GM06990 (cell line): ENCODE data around the gene VAV2.

Experiments used
- DNase-seq: peaks from one replicate; pipeline ENCODE4 v3.0.0-alpha.2; 2011; ENCODE audit not compliant: insufficient read length; ENCODE audit errors: extremely low read depth
- H3K27me3 ChIP-seq: replicated peaks from 2 replicates; pipeline ENCODE4 v1.6.0; 2011; ENCODE audit warnings: low read length; ENCODE audit not compliant: control insufficient read depth, insufficient read depth
- H3K36me3 ChIP-seq: 2 replicates; pipeline ENCODE4 v1.5.1; 2011; ENCODE audit warnings: low read length; ENCODE audit not compliant: control insufficient read depth, insufficient read depth
- H3K4me3 ChIP-seq: replicated peaks from 2 replicates; pipeline ENCODE4 v1.5.1; 2011; ENCODE audit warnings: low read depth, mild to moderate bottlenecking, control low read depth, low read length
- TF ChIP-seq, protein P1 (sequence below): IDR thresholded peaks from 2 replicates; pipeline ENCODE4 v1.5.1; 2011; ENCODE audit warnings: low read length, control low read depth, mild to moderate bottlenecking, inconsistent platforms; ENCODE audit not compliant: insufficient read depth, poor library complexity, severe bottlenecking

VAV2 gene

DNA sequence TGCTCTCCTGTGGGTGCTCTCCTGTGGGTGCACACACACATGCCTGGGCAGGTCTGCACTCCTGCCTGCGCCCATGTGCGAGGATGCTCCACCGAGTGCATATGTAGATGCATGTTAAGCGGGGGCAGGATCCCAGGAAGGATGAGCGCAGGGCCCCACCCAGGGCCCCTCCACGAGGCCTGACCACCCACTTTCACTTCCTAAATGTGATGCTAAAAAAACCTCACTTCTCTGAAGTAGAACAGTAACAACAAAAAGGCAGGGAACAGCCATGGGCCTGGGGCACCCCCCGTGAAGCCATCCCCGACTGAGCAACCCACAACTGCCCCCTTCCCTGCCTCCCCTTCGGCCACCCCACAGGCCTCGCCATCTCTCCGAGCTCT is 205.8 kb downstream of the VAV2 start:
- Histone ChIP-seq H3K27me3 (no peaks in the 10 kb centered on the region), H3K4me3 (no peak overlapping the region)
- peak; percentile 80 for DNase-seq

DNA sequence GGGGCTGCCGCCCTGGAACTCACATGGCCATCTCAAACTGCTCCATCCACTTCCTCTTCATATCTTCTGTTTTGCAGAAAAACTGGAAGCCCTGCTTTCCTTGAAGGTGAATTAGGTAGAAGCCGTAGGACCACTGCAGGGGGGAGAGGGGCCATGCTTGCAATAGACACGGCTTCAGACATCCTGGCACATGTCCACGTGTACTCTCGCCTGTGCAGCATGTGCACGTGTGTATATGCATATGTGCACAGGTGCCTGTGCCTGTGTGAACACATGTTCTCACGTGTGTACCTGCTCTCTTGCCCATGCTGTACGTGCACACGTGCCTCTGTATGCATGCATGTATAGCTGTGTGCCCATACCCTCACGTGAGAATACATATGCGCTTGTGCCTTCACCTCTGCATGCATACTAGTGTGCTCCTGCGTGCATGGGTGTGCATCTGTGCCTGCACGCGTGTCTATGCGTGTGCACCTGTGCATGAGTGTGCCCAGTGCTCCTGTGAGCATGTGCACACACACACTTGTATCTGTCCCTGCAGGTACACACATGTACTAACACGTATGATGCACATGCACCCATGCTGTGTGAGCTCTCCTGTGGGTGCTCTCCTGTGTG is 206.3 kb downstream of the VAV2 start:
- Histone ChIP-seq H3K4me3 (no peak overlapping the region), H3K27me3 (no peaks in the 10 kb centered on the region), H3K36me3 (peaks cover 40% of the 10 kb centered on the region)
- TF ChIP-seq, protein P1, sequence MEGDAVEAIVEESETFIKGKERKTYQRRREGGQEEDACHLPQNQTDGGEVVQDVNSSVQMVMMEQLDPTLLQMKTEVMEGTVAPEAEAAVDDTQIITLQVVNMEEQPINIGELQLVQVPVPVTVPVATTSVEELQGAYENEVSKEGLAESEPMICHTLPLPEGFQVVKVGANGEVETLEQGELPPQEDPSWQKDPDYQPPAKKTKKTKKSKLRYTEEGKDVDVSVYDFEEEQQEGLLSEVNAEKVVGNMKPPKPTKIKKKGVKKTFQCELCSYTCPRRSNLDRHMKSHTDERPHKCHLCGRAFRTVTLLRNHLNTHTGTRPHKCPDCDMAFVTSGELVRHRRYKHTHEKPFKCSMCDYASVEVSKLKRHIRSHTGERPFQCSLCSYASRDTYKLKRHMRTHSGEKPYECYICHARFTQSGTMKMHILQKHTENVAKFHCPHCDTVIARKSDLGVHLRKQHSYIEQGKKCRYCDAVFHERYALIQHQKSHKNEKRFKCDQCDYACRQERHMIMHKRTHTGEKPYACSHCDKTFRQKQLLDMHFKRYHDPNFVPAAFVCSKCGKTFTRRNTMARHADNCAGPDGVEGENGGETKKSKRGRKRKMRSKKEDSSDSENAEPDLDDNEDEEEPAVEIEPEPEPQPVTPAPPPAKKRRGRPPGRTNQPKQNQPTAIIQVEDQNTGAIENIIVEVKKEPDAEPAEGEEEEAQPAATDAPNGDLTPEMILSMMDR = no peak
- no peak for DNase-seq

More for the DNA sequence above, 205.8 kb downstream of the VAV2 start:
- peaks cover 39% of the 10 kb centered on the region for H3K36me3 ChIP-seq
- TF ChIP-seq, protein P1 = no peak

DNA sequence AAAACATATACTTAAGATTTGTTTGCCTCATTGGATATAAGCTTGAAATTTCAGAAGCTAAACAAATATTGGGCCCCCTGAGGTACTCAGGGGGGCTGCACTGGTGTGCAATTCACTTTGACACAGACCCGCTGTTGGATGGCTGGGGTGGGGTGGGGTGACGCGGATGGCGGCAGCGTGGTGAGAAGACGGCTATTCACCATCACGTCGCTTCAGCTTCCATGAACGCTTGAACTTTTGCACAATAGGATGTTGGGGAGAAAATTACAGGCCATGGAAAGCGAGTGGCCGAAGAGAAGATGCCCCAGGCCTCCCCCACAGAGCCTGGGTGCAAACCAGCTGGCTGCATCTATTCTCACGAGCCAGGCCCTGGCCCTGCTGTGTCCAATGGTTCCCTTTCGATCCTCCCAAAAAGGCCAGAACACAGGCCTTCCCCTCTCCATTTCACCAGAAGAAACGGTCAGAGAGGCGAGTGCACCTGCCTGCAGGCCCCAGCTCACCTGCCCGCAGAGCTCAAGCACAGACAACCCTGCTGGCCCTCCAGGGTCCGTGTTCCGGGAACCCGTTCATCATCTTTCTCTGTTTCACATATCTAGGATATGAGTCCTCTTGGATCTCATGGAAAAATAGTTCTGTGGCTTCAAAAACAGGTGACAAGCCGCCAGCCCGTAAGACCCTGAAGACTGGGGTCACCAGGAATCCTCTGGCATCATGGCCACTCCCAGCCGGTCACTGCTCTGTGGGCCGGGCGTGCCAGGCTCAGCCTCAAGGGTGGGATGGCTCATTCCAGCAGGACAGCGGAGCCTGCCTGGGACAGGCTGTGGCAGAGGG is 207.2 kb downstream of the VAV2 start:
- TF ChIP-seq, protein P1 = no peak
- Histone ChIP-seq H3K4me3 (no peak overlapping the region), H3K27me3 (no peaks in the 10 kb centered on the region), H3K36me3 (peaks cover 46% of the 10 kb centered on the region)
- no peak for DNase-seq

DNA sequence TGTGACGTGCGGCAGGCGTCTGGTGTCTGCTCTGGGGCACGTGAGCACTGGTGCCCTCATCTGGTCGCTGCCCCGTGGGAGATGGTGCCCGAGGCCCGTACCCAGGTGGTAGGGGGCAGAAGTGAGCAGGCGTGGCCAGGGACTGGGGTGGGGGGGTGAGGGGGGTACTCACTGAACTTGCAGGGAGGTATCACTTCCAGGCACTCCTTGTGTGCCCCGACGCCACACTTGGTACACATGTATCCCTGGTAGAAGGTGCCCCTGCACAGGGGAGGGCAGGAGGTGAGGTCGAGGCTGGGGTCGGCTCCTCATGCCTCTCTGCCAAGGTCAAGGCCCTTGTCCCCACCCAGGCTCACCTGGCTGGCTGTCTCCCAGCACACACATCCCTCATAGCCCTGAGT is 208.8 kb downstream of the VAV2 start:
- Histone ChIP-seq H3K4me3 (no peak overlapping the region), H3K36me3 (peaks cover 52% of the 10 kb centered on the region), H3K27me3 (no peaks in the 10 kb centered on the region)
- TF ChIP-seq, protein P1 = no peak
- no peak for DNase-seq

DNA sequence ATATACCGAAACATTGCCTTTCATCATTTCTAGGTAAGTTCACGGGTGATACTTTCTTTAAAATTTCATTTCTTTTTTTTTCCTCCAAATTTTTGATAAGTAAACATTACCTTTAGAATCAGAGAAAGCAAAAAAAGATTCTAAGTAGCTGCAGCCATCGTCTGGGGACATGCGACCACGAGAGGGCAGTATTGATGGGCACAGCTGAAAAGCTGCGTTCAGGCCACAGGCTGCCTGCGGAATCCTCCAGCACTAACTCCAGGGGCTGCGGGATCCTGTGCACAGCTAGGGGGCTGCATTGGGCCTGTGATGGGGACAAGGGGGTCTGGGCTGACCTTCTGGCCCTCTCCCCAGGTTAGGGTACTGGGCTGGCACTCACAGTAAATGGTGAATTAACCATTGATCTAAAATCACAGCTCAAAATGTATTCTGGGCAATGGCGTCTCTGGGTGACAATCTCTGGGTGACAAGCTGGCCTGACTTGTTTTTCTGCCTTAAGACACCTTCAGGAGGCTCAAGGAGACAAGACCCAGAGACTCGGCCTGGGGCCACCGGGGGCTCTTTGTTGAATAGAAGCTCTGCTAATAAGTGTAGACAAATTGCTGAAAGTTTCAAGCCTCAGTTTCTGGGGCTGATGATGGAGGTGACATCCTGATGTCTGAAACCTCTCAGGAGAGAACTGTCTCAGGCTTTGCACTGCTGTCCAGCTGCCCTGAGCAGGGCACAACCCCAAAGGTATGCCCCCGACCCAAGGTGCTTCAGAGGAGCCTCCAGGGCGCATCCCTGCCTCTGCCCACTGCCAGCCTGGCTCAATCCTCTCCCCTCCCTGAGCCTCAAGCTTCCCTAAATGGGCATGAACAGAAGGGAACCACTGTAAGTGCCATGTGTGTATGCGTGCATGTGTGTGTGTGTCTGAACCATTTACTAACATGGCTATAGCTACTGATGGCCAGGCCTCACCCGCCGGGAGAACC is 209.7 kb downstream of the VAV2 start:
- Histone ChIP-seq H3K27me3 (no peaks in the 10 kb centered on the region), H3K36me3 (peaks cover 51% of the 10 kb centered on the region), H3K4me3 (no peak overlapping the region)
- no peak for DNase-seq
- TF ChIP-seq, protein P1 = peak; percentile 87
